ENCODE data around the gene TMUB1.

- TF ChIP-seq CTCF (IDR thresholded peaks at IDR 0.05) (no peak), POLR2A (IDR thresholded peaks at IDR 0.05) (no peak)
Measured at GRCh38 chr7:151091003-151091402, 7.7 kb upstream of the TMUB1 start.

All from gastroesophageal sphincter (tissue), 3 donors.